Testis (tissue), 2 donors: ENCODE data around the gene TIMM8A.

ENCODE experiments used
- POLR2A ChIP-seq: fragments of 450-650 bp; IDR thresholded peaks from one replicate; pipeline ENCODE4 v1.6.1; 2017; ENCODE audit warnings: antibody characterized with exemption, mild to moderate bottlenecking, moderate library complexity
- TF ChIP-seq, protein P1 (sequence below), 3 experiments: fragments of 450-650 bp in 2 of 3; fragments of 200-600 bp in 1 of 3; sonication (generic) in 1 of 3; IDR thresholded peaks; one replicate each; pipeline ENCODE4 v1.5.1; 2016 to 2019; ENCODE audit warnings: antibody characterized with exemption in 3 of 3, mild to moderate bottlenecking in 2 of 3, moderate library complexity in 1 of 3

DNA sequence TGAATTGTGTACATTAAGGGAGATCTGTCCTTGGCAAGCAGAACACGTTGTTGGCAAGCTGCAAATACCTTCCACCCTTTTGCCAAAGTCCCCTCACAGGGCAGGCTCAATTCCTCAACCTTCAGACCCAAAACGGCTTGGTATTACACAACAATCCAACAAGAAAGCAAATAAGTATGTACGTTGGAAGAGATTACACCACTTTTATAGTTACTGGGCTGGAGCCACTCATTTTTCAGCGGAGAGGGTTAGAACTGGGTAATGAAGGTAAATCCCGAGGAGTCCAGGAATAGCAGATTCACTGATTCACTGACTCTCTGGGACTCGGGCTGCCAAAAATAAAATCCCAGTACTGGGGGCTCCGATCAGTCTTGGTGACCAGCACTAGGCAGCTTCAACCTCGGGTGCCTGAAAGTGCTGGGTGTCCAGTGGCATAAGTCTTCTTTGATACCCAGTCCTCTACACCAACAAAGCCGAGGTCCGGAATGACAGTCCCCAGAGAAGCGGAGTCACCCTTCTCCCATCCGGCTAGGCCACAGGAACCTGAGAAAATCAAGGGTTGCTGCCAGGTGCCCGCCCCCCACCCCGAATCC is 587 bp downstream of the TIMM8A start:
- TF ChIP-seq, protein P1, sequence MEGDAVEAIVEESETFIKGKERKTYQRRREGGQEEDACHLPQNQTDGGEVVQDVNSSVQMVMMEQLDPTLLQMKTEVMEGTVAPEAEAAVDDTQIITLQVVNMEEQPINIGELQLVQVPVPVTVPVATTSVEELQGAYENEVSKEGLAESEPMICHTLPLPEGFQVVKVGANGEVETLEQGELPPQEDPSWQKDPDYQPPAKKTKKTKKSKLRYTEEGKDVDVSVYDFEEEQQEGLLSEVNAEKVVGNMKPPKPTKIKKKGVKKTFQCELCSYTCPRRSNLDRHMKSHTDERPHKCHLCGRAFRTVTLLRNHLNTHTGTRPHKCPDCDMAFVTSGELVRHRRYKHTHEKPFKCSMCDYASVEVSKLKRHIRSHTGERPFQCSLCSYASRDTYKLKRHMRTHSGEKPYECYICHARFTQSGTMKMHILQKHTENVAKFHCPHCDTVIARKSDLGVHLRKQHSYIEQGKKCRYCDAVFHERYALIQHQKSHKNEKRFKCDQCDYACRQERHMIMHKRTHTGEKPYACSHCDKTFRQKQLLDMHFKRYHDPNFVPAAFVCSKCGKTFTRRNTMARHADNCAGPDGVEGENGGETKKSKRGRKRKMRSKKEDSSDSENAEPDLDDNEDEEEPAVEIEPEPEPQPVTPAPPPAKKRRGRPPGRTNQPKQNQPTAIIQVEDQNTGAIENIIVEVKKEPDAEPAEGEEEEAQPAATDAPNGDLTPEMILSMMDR (IDR thresholded peaks at IDR 0.05) = no peak
- no peak for TF ChIP-seq POLR2A
